ENCODE measurements around the gene SPSB1. TPM values are rescaled to one million over a fixed set of nuclear protein-coding genes. Genes with fewer than 3 reads are reported as not detected.

The SPSB1 gene
- total RNA-seq, 4 donors from 2014 or later: 40.0 to 82.1 (median 52.6) TPM

GRCh38 chr1:9250411-9251381 lies 42.0 kb upstream of the SPSB1 start:
- no peaks in the 10 kb centered on the region for H3K9me3 ChIP-seq
- in situ Hi-C loops (cut with MboI; ENCODE audit: low pct_ligation_motif_present in 1 of 4, low pct_unique_long_range_greater_than_20kb in 1 of 4, low sequenced_read_pairs in 3 of 4) (no loop called here), intact Hi-C loops (cut with DNase I; ENCODE audit: low total_unique reads) (no loop called here)
- no peaks in the 10 kb centered on the region for H3K36me3 ChIP-seq
- H3K27ac ChIP-seq: peak overlapping the region; percentile 3 to 72 (median 30)
- no peak for TF ChIP-seq POLR2A (IDR thresholded peaks at IDR 0.05)
- TF ChIP-seq, protein P1, sequence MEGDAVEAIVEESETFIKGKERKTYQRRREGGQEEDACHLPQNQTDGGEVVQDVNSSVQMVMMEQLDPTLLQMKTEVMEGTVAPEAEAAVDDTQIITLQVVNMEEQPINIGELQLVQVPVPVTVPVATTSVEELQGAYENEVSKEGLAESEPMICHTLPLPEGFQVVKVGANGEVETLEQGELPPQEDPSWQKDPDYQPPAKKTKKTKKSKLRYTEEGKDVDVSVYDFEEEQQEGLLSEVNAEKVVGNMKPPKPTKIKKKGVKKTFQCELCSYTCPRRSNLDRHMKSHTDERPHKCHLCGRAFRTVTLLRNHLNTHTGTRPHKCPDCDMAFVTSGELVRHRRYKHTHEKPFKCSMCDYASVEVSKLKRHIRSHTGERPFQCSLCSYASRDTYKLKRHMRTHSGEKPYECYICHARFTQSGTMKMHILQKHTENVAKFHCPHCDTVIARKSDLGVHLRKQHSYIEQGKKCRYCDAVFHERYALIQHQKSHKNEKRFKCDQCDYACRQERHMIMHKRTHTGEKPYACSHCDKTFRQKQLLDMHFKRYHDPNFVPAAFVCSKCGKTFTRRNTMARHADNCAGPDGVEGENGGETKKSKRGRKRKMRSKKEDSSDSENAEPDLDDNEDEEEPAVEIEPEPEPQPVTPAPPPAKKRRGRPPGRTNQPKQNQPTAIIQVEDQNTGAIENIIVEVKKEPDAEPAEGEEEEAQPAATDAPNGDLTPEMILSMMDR (IDR thresholded peaks at IDR 0.05): no peak
- no peak for TF ChIP-seq EP300 (IDR thresholded peaks at IDR 0.05; ENCODE audit: low read depth)
- no peak for TF ChIP-seq POLR2AphosphoS5 (IDR thresholded peaks at IDR 0.05)
- H3K27me3 ChIP-seq: no peaks in the 10 kb centered on the region
- no peak for DNase-seq
- peaks cover 0 to 42% (median 14%) of the 10 kb centered on the region in 4 donors for H3K4me1 ChIP-seq
- 62 to 92% methylated on average over 2 to 20 of the region's 21 CpGs for WGBS, 2 donors (ENCODE audit: low coverage in 1 of 2)
- no peak overlapping the region for H3K4me3 ChIP-seq

GRCh38 chr1:9251501-9251900 lies 41.2 kb upstream of the SPSB1 start:
- Histone ChIP-seq H3K27ac (peak overlapping the region; percentile 3 to 72 (median 29)), H3K4me1 (peaks cover 0 to 42% (median 14%) of the 10 kb centered on the region in 4 donors), H3K36me3 (no peaks in the 10 kb centered on the region), H3K4me3 (no peak overlapping the region), H3K9me3 (no peaks in the 10 kb centered on the region), H3K27me3 (no peaks in the 10 kb centered on the region)
- intact Hi-C loops (cut with DNase I; ENCODE audit: low total_unique reads) (no loop called here), in situ Hi-C loops (cut with MboI; ENCODE audit: low pct_ligation_motif_present in 1 of 4, low pct_unique_long_range_greater_than_20kb in 1 of 4, low sequenced_read_pairs in 3 of 4) (no loop called here)
- DNase-seq: no peak
- TF ChIP-seq EP300 (IDR thresholded peaks at IDR 0.05; ENCODE audit: low read depth) (no peak), POLR2A (IDR thresholded peaks at IDR 0.05) (no peak), POLR2AphosphoS5 (IDR thresholded peaks at IDR 0.05) (no peak)
- TF ChIP-seq, protein P1 (IDR thresholded peaks at IDR 0.05): no peak
- WGBS, 2 donors (ENCODE audit: low coverage in 1 of 2): 52 to 66% methylated on average over 3 to 6 of the region's 6 CpGs

GRCh38 chr1:9253004-9253403 lies 39.7 kb upstream of the SPSB1 start:
- TF ChIP-seq POLR2A (IDR thresholded peaks at IDR 0.05) (no peak), EP300 (IDR thresholded peaks at IDR 0.05; ENCODE audit: low read depth) (no peak), POLR2AphosphoS5 (IDR thresholded peaks at IDR 0.05) (no peak)
- TF ChIP-seq, protein P1 (IDR thresholded peaks at IDR 0.05): no peak
- WGBS, 2 donors (ENCODE audit: low coverage in 1 of 2): 80 to 88% methylated on average over 5 to 8 of the region's 8 CpGs
- no peaks in the 10 kb centered on the region for H3K36me3 ChIP-seq

DNA sequence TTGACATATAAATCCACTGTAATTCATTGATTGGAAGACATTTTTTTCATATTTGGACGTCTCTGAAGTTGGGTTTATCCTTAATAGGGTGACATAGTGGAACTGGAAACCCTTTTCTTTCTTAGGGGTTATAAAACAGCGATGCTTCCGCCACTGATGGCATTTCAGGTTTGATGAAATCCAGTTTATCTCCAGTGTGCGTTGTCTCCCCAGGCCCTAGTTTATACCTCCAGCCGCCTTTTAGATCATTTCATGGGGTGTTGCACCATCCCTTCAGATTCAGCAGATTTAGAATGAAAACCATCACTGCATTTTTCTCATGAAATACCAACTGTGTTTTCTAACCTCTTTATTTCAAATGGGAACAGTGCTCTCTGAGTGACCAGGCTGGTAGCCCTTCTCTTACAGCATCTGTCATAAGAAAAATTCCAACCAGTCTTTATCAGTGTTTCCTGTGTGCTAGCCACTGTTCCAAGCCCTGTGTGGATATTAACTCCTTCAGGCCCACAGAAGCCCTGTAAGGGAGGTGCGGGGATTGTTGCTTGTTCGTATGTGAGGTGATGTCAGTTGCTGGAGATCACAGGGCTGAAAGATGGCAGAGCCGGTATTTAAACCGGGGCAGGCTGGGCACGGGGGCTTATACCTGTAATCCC lies 39.1 kb upstream of the SPSB1 start:
- intact Hi-C loops (cut with DNase I; ENCODE audit: low total_unique reads) (no loop called here), in situ Hi-C loops (cut with MboI; ENCODE audit: low pct_ligation_motif_present in 1 of 4, low pct_unique_long_range_greater_than_20kb in 1 of 4, low sequenced_read_pairs in 3 of 4) (no loop called here)

More at GRCh38 chr1:9253004-9253403, 39.7 kb upstream of the SPSB1 start:
- Histone ChIP-seq H3K4me3 (no peak overlapping the region), H3K27me3 (no peaks in the 10 kb centered on the region), H3K4me1 (peaks cover 0 to 42% (median 14%) of the 10 kb centered on the region in 4 donors), H3K27ac (peak overlapping the region; percentile 15 to 72 (median 30)), H3K9me3 (no peaks in the 10 kb centered on the region)
- intact Hi-C loops (cut with DNase I; ENCODE audit: low total_unique reads) (no loop called here), in situ Hi-C loops (cut with MboI; ENCODE audit: low pct_ligation_motif_present in 1 of 4, low pct_unique_long_range_greater_than_20kb in 1 of 4, low sequenced_read_pairs in 3 of 4) (no loop called here)
- DNase-seq: no peak

More for the DNA sequence above, 39.1 kb upstream of the SPSB1 start:
- 14 to 86% methylated on average over 1 to 10 of the region's 10 CpGs for WGBS, 2 donors (ENCODE audit: low coverage in 1 of 2)
- Histone ChIP-seq H3K4me1 (peaks cover 0 to 38% (median 14%) of the 10 kb centered on the region in 4 donors), H3K9me3 (no peaks in the 10 kb centered on the region), H3K27ac (peak overlapping the region; percentile 15 to 72 (median 34)), H3K36me3 (no peaks in the 10 kb centered on the region), H3K27me3 (no peaks in the 10 kb centered on the region), H3K4me3 (no peak overlapping the region)
- no peak for DNase-seq
- TF ChIP-seq POLR2A (IDR thresholded peaks at IDR 0.05) (no peak), EP300 (IDR thresholded peaks at IDR 0.05; ENCODE audit: low read depth) (no peak)
